Parathyroid adenoma (tissue), 2 donors: ENCODE measurements around the gene ULBP2.
"Not testable (repeated sequence)": the region's sequence is repeated elsewhere in the genome, so short reads cannot be mapped to it uniquely, and the experiment has no call there.

ENCODE experiments used
- H2AFZ ChIP-seq: fragments of 300-600 bp; sonication (generic); one replicate; pipeline ENCODE4 v1.7.0; 2017; ENCODE audit warnings: antibody characterized with exemption, mild to moderate bottlenecking
- H3K27ac ChIP-seq: fragments of 300-600 bp; sonication (generic); one replicate; pipeline ENCODE4 v1.7.0; 2017
- H3K27me3 ChIP-seq: fragments of 300-600 bp; sonication (generic); one replicate; pipeline ENCODE4 v1.7.0; 2017; ENCODE audit warnings: low read length; ENCODE audit not compliant: control insufficient read depth, insufficient read depth
- H3K36me3 ChIP-seq: fragments of 300-600 bp; sonication (generic); one replicate; pipeline ENCODE4 v1.7.0; 2017; ENCODE audit warnings: low read length; ENCODE audit not compliant: control insufficient read depth, insufficient read depth
- H3K4me1 ChIP-seq: fragments of 300-600 bp; sonication (generic); one replicate; pipeline ENCODE4 v1.7.0; 2017; ENCODE audit warnings: control low read depth
- H3K4me2 ChIP-seq: fragments of 300-600 bp; sonication (generic); one replicate; pipeline ENCODE4 v1.7.0; 2017; ENCODE audit warnings: low read length
- H3K4me3 ChIP-seq: fragments of 300-600 bp; sonication (generic); one replicate; pipeline ENCODE4 v1.7.0; 2017; ENCODE audit warnings: low read depth, low read length
- H3K79me2 ChIP-seq: fragments of 300-600 bp; sonication (generic); one replicate; pipeline ENCODE4 v1.7.0; 2017; ENCODE audit warnings: control low read depth
- H3K9ac ChIP-seq: fragments of 300-600 bp; sonication (generic); one replicate; pipeline ENCODE4 v1.7.0; 2017; ENCODE audit warnings: mild to moderate bottlenecking
- H3K9me3 ChIP-seq: fragments of 300-600 bp; sonication (generic); one replicate; pipeline ENCODE4 v1.7.0; 2017; ENCODE audit warnings: low read length; ENCODE audit not compliant: control insufficient read depth
- CTCF ChIP-seq: fragments of 300-600 bp; sonication (generic); IDR thresholded peaks from one replicate; pipeline ENCODE4 v1.7.0; 2017; ENCODE audit warnings: antibody characterized with exemption, mild to moderate bottlenecking
- donor health status: primary hyperparathyroidism.

The ULBP2 gene

GRCh38 chr6:149921361-149921760, 20.5 kb upstream of the ULBP2 start:
- Histone ChIP-seq H3K4me3 (no peak overlapping the region), H3K4me2 (no peak overlapping the region), H3K27me3 (no peaks in the 10 kb centered on the region), H3K9ac (no peak overlapping the region), H3K9me3 (no peaks in the 10 kb centered on the region), H2AFZ (no peak overlapping the region), H3K27ac (no peak overlapping the region), H3K36me3 (no peaks in the 10 kb centered on the region), H3K4me1 (peaks cover 4% of the 10 kb centered on the region), H3K79me2 (no peaks in the 10 kb centered on the region)
- no peak for TF ChIP-seq CTCF

GRCh38 chr6:149922091-149922490, 19.7 kb upstream of the ULBP2 start:
- not testable (repeated sequence) for H3K4me1 ChIP-seq, H3K4me3 ChIP-seq, H3K27me3 ChIP-seq, H3K27ac ChIP-seq, H3K36me3 ChIP-seq, H3K4me2 ChIP-seq, H3K9ac ChIP-seq, H2AFZ ChIP-seq, H3K79me2 ChIP-seq, H3K9me3 ChIP-seq

GRCh38 chr6:149922642-149923326, 19.0 kb upstream of the ULBP2 start, which contains the start of gene RAET1G:
Gene RAET1G, minus strand, starts transcription at chr6:149923121. Its CDS starts 111 bp downstream, at chr6:149923010.
- Histone ChIP-seq H3K79me2 (no peaks in the 10 kb centered on the region), H3K9ac (no peak within 1 kb of the TSS), H3K4me2 (peak within 1 kb of the TSS; percentile 93), H3K4me1 (peaks cover 4% of the 10 kb centered on the region), H3K27me3 (no peaks in the 10 kb centered on the region), H3K9me3 (no peaks in the 10 kb centered on the region), H2AFZ (peak within 1 kb of the TSS; percentile 91), H3K36me3 (no peaks in the 10 kb centered on the region), H3K27ac (no peak within 1 kb of the TSS), H3K4me3 (peak within 1 kb of the TSS; percentile 46)
- no peak for TF ChIP-seq CTCF

GRCh38 chr6:149923327-149923986, 18.4 kb upstream of the ULBP2 start:
- H3K4me2 ChIP-seq: peak overlapping the region; percentile 93
- peaks cover 4% of the 10 kb centered on the region for H3K4me1 ChIP-seq
- no peak for TF ChIP-seq CTCF
- H3K9ac ChIP-seq: no peak overlapping the region
- H3K4me3 ChIP-seq: peak overlapping the region; percentile 46
- H3K79me2 ChIP-seq: no peaks in the 10 kb centered on the region
- no peaks in the 10 kb centered on the region for H3K9me3 ChIP-seq
- H2AFZ ChIP-seq: peak overlapping the region; percentile 91
- no peaks in the 10 kb centered on the region for H3K27me3 ChIP-seq
- H3K36me3 ChIP-seq: no peaks in the 10 kb centered on the region
- H3K27ac ChIP-seq: no peak overlapping the region

- no peaks in the 10 kb centered on the region for H3K36me3 ChIP-seq
- no peak for TF ChIP-seq CTCF
- H3K27me3 ChIP-seq: peaks cover 3% of the 10 kb centered on the region
- no peak overlapping the region for H3K9ac ChIP-seq
- H3K4me3 ChIP-seq: no peak overlapping the region
- no peak overlapping the region for H2AFZ ChIP-seq
- no peaks in the 10 kb centered on the region for H3K9me3 ChIP-seq
- no peaks in the 10 kb centered on the region for H3K79me2 ChIP-seq
- H3K4me2 ChIP-seq: no peak overlapping the region
- peaks cover 4% of the 10 kb centered on the region for H3K4me1 ChIP-seq
- H3K27ac ChIP-seq: no peak overlapping the region
Observed at GRCh38 chr6:149924206-149924932, 17.4 kb upstream of the ULBP2 start.
